WERI-Rb-1 (cell line): ENCODE measurements around the gene RAD51B.

ENCODE experiments used
- DNase-seq: peaks from one replicate; pipeline ENCODE4 v3.0.0-alpha.2; 2020
- H3K27ac ChIP-seq: fragments of 250-450 bp; sonication (Bioruptor Pico); 2 replicates; pipeline ENCODE4 v1.5.1; 2020; ENCODE audit warnings: mild to moderate bottlenecking, moderate library complexity
- H3K27me3 ChIP-seq: fragments of 250-450 bp; sonication (Bioruptor Pico); 2 replicates; pipeline ENCODE4 v1.5.1; 2021; ENCODE audit warnings: mild to moderate bottlenecking, low read depth, moderate library complexity; ENCODE audit not compliant: insufficient read depth, severe bottlenecking
- H3K36me3 ChIP-seq: fragments of 250-450 bp; sonication (Bioruptor Pico); 2 replicates; pipeline ENCODE4 v1.5.1; 2020; ENCODE audit warnings: mild to moderate bottlenecking, moderate library complexity
- H3K4me3 ChIP-seq: 2 replicates; pipeline ENCODE4 v1.5.1; 2011; ENCODE audit warnings: low read depth, mild to moderate bottlenecking, control low read depth, low read length
- H3K9me3 ChIP-seq: fragments of 250-450 bp; sonication (Bioruptor Pico); 2 replicates; pipeline ENCODE4 v1.5.1; 2021; ENCODE audit warnings: mild to moderate bottlenecking, moderate library complexity; ENCODE audit not compliant: severe bottlenecking
- CTCF ChIP-seq: IDR thresholded peaks from 2 replicates; pipeline ENCODE4 v1.5.1; 2011; ENCODE audit warnings: low read depth, mild to moderate bottlenecking, control low read depth, inconsistent platforms, low read length

The RAD51B gene

GRCh38 chr14:68239988-68240771 lies 420.6 kb downstream of the RAD51B start:
- no peak for DNase-seq
- no peak overlapping the region for H3K27ac ChIP-seq
- H3K27me3 ChIP-seq: no peaks in the 10 kb centered on the region
- H3K36me3 ChIP-seq: no peaks in the 10 kb centered on the region
- H3K9me3 ChIP-seq: no peaks in the 10 kb centered on the region
- no peak overlapping the region for H3K4me3 ChIP-seq
- TF ChIP-seq CTCF: no peak

DNA sequence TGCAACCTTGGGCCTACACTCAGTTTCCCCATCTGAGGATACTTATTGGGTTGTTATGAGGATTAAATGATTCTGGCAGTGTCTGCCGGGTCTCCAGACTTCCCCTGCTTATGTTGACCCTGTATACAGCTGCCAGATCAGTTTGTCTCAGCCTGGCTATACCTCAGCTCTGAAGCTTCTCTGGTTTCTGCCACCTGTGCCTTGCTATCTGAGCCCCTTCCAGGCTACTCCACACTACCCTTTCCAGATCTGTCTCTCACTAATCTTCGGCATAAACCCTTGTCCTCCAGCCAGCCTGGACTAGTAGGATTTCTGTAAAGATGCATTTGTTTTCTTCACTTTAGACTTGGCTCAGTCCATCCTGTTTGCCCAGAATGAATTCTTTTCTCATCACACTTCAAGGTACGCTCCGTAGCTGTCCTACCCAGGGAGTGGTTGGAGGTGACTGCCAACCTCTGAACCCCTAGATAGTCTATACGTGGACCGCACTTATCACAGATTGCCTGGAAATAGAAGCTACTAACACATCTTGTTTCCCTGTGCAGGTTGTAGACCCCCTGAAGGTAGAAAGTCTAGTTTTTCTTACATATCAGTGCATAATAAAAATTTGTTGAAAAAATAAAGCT lies 422.4 kb downstream of the RAD51B start:
- H3K27me3 ChIP-seq: no peaks in the 10 kb centered on the region
- no peaks in the 10 kb centered on the region for H3K9me3 ChIP-seq
- no peak overlapping the region for H3K27ac ChIP-seq
- no peak overlapping the region for H3K4me3 ChIP-seq
- TF ChIP-seq CTCF: no peak
- H3K36me3 ChIP-seq: no peaks in the 10 kb centered on the region
- DNase-seq: peak; percentile 8

DNA sequence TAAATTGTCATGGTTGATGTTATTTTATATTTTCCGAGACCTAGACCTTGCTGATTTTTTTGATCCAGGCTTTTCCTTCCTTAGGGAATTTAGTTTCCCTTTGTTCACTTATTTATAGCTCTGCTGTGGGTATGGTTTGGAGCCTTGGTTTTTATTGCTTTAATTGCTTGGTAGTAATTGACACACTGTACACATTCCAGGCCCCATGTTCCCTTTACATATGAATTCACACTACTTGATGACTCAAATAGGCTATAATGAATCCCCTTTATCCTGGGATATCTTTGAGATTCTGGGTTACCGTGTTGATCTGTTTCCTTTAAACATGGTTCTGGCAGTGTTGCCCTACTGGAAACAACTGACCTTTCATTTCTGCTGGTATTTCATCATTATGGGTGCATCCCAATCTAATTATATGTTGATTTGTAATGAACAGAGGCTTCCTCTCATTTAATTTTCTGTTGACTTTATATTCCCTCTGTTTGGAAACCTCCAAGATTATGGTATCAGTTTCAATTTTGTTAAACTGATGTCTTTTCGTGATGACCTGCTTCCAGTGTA lies 424.0 kb downstream of the RAD51B start:
- no peak for TF ChIP-seq CTCF
- DNase-seq: no peak
- no peaks in the 10 kb centered on the region for H3K36me3 ChIP-seq
- H3K4me3 ChIP-seq: no peak overlapping the region
- H3K9me3 ChIP-seq: no peaks in the 10 kb centered on the region
- H3K27me3 ChIP-seq: no peaks in the 10 kb centered on the region
- no peak overlapping the region for H3K27ac ChIP-seq

GRCh38 chr14:68244262-68244980 lies 424.8 kb downstream of the RAD51B start:
- DNase-seq: no peak
- H3K36me3 ChIP-seq: no peaks in the 10 kb centered on the region
- TF ChIP-seq CTCF: no peak
- H3K9me3 ChIP-seq: no peaks in the 10 kb centered on the region
- H3K27ac ChIP-seq: no peak overlapping the region
- no peaks in the 10 kb centered on the region for H3K27me3 ChIP-seq
- H3K4me3 ChIP-seq: no peak overlapping the region

DNA sequence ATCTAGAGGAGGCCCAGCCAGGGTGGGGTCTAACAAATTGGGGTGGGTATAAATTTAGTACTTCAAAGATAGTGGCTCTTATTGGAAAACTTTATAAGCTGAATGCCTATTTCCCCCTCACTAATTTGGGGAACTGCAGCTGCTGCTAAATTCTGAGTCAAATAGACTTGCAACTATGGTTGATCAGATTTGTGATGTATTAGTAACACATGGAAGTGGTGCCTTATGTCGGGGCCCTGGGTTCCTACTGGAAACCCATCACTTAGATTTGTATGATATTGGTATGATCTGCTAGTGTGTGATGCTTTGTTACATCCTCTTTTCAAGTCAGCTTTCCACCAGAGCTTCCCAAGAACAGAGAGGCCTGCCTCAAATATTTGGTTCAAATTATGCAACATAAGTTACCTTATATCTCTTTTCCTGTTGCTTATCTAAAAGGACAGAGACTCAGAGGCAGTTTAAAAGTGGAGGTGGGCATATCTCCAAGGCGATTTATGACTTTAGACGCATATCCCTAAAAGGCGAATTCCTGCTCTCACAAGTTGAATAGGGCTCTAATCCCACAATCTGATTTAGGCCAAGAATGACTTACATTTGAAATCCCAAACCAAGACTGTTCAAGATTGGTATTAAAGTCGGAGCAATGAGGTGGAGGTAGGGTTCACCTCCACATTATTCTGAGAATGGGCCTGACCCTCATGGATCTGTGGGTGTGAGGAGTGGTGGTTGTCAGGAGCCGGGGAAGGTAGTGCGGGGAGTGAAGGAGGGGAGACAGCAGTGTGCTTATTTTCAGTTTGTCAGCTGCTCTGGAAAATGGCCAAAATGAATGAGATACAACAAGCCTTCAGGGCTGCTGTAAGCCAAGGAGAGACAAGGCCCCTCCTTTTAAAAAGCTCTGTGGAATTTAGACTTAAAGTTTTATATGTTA lies 425.8 kb downstream of the RAD51B start:
- no peaks in the 10 kb centered on the region for H3K9me3 ChIP-seq
- no peak for TF ChIP-seq CTCF

More for the DNA sequence above, 425.8 kb downstream of the RAD51B start:
- Histone ChIP-seq H3K27me3 (no peaks in the 10 kb centered on the region), H3K4me3 (no peak overlapping the region), H3K36me3 (no peaks in the 10 kb centered on the region), H3K27ac (no peak overlapping the region)
- no peak for DNase-seq
